Keratinocyte (primary cell): ENCODE measurements around the gene CTRB1. TPM values are rescaled to one million over a fixed set of nuclear protein-coding genes. Genes with fewer than 3 reads are reported as not detected.
"Not testable (repeated sequence)": the region's sequence is repeated elsewhere in the genome, so short reads cannot be mapped to it uniquely, and the experiment has no call there.

ENCODE experiments used
- DNase-seq: peaks from one replicate; pipeline ENCODE4 v3.0.0-alpha.2; 2011; ENCODE audit warnings: low read depth, missing footprints, low spot score
- FAIRE-seq: peaks from 2 replicates; lab custom pipeline; 2011; peaks lifted over from hg19 to GRCh38; lab: Jason Lieb, UNC
- H2AFZ ChIP-seq: 2 replicates; pipeline ENCODE4 v1.6.0; 2012; ENCODE audit warnings: low read length, control low read depth, inconsistent platforms; ENCODE audit not compliant: control insufficient read depth
- H3K27ac ChIP-seq: 2 replicates; pipeline ENCODE4 v1.5.1; 2011; ENCODE audit warnings: low read length; ENCODE audit not compliant: control insufficient read depth, insufficient read depth
- H3K27me3 ChIP-seq: 3 replicates; pipeline ENCODE4 v1.6.0; 2011; ENCODE audit warnings: low read length; ENCODE audit not compliant: control insufficient read depth, insufficient read depth; ENCODE audit errors: extremely low read depth
- H3K36me3 ChIP-seq, 2 experiments: 2 replicates in 1 of 2; 3 replicates in 1 of 2; pipeline ENCODE4 v1.5.1; 2011; ENCODE audit warnings: low read length in 2 of 2, mild to moderate bottlenecking in 1 of 2; ENCODE audit not compliant: control insufficient read depth in 2 of 2, insufficient read depth in 2 of 2; ENCODE audit errors: extremely low read depth in 1 of 2
- H3K4me1 ChIP-seq: 3 replicates; pipeline ENCODE4 v1.5.1; 2011; ENCODE audit warnings: low read length; ENCODE audit not compliant: control insufficient read depth, insufficient read depth; ENCODE audit errors: extremely low read depth
- H3K4me2 ChIP-seq: 3 replicates; pipeline ENCODE4 v1.6.0; 2011; ENCODE audit warnings: low read depth, low read length; ENCODE audit not compliant: control insufficient read depth, insufficient read depth; ENCODE audit errors: extremely low read depth
- H3K4me3 ChIP-seq, 3 experiments: fragments of 200-600 bp in 1 of 3; sonication (generic) in 1 of 3; 2 replicates in 2 of 3; 3 replicates in 1 of 3; pipeline ENCODE4 v1.5.1; 2011 to 2016; ENCODE audit warnings: low read length in 3 of 3, mild to moderate bottlenecking in 3 of 3, control low read depth in 2 of 3, inconsistent platforms in 1 of 3, low read depth in 1 of 3, mixed read lengths in 1 of 3, mixed run types in 1 of 3, moderate library complexity in 1 of 3; ENCODE audit not compliant: control insufficient read depth in 2 of 3, insufficient read depth in 2 of 3; ENCODE audit errors: extremely low read depth in 1 of 3
- H3K79me2 ChIP-seq: 2 replicates; pipeline ENCODE4 v1.6.0; 2012; ENCODE audit warnings: low read length; ENCODE audit not compliant: control insufficient read depth, insufficient read depth
- H3K9ac ChIP-seq: 3 replicates; pipeline ENCODE4 v1.6.0; 2011; ENCODE audit warnings: low read length; ENCODE audit not compliant: control insufficient read depth, insufficient read depth; ENCODE audit errors: extremely low read depth
- H3K9me1 ChIP-seq: 3 replicates; pipeline ENCODE4 v1.6.0; 2011; ENCODE audit warnings: low read length; ENCODE audit not compliant: control insufficient read depth, insufficient read depth; ENCODE audit errors: extremely low read depth
- H3K9me3 ChIP-seq: 2 replicates; pipeline ENCODE4 v1.5.1; 2012; ENCODE audit warnings: low read depth, low read length; ENCODE audit not compliant: control insufficient read depth
- H4K20me1 ChIP-seq: 3 replicates; pipeline ENCODE4 v1.6.0; 2011; ENCODE audit warnings: low read length; ENCODE audit not compliant: control insufficient read depth, insufficient read depth; ENCODE audit errors: extremely low read depth
- EZH2 ChIP-seq: IDR thresholded peaks from one replicate; pipeline ENCODE4 v1.6.1; 2012; ENCODE audit warnings: inconsistent platforms, mild to moderate bottlenecking, low read length, moderate library complexity
- dilution Hi-C: fragments of 300-500 bp; cut with MboI; formaldehyde crosslinking; loops from one replicate; pipeline ENCODE4 v1.7.0; 2020; ENCODE audit warnings: low sequenced_read_pairs; ENCODE audit not compliant: extremely low pct_ligation_motif_present
- polyA plus RNA-seq, 5 experiments: library from polyadenylated mRNA; depleted of rRNA in 3 of 5; stranded (reverse) in 3 of 5; stranded (forward) in 1 of 5; unstranded in 1 of 5; fragments of >200 nt; gene quantifications; 1 replicate in 1 of 5; 2 replicates in 3 of 5; 3 replicates in 1 of 5; pipeline versions ENCODE4 v1.2.1 to v1.2.3, GENCODE V29; 2011 to 2012; ENCODE audit warnings: missing spikeins in 2 of 5, low read depth in 1 of 5, low replicate concordance in 1 of 5
- TF ChIP-seq, protein P1 (sequence below), 3 experiments: IDR thresholded peaks in 1 of 3; conservative IDR thresholded peaks in 1 of 3; optimal IDR thresholded peaks in 1 of 3; 2 replicates in 2 of 3; 3 replicates in 1 of 3; pipeline versions ENCODE3 to v1.5.1; 2011; ENCODE audit warnings: low read length in 3 of 3, mild to moderate bottlenecking in 3 of 3, moderate library complexity in 2 of 3, control low read depth in 1 of 3, inconsistent platforms in 1 of 3; ENCODE audit not compliant: insufficient read depth in 2 of 3; ENCODE audit errors: extremely low read depth in 1 of 3

CTRB1 gene
- polyA plus RNA-seq, 1 donor (not counting 4 experiments of a cell fraction or from before 2014, with no cell fraction given), result not detected

DNA sequence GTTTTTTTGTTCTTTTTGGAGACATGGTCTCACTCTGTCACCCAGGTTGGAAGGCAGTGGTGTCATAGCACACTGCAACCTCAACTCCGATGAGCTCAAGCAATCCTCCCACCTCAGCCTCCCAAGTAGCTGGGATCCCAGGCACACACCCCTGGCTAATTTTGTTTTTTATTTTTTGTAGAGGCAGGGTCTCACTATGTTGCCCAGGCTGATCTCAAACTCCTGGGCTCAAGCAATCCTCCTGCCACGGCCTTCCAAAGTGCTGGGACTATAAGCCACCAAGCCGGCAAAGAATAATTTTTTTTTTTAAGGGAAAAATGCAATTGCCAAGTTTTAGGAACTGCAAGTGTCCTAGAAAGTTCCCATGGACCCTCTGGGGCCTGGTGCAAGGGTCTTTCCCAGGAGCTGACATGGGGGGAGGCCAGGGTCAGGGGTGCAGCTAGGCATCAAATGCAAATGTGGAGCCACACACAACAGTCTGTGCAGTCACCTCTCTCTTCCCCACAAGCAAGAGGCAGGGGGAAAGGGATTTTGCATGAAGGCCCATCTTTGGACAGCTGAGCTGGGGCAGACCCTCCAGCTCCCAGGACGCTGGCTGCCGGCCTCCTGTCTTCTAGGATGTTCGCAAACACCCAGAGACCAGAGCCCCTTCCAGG lies 52.8 kb downstream of the CTRB1 start:
- TF ChIP-seq EZH2, result no peak
- TF ChIP-seq, protein P1, sequence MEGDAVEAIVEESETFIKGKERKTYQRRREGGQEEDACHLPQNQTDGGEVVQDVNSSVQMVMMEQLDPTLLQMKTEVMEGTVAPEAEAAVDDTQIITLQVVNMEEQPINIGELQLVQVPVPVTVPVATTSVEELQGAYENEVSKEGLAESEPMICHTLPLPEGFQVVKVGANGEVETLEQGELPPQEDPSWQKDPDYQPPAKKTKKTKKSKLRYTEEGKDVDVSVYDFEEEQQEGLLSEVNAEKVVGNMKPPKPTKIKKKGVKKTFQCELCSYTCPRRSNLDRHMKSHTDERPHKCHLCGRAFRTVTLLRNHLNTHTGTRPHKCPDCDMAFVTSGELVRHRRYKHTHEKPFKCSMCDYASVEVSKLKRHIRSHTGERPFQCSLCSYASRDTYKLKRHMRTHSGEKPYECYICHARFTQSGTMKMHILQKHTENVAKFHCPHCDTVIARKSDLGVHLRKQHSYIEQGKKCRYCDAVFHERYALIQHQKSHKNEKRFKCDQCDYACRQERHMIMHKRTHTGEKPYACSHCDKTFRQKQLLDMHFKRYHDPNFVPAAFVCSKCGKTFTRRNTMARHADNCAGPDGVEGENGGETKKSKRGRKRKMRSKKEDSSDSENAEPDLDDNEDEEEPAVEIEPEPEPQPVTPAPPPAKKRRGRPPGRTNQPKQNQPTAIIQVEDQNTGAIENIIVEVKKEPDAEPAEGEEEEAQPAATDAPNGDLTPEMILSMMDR (optimal IDR thresholded peaks at IDR 0.05 in 1 of 3, IDR thresholded peaks at IDR 0.05 in 1 of 3, conservative IDR thresholded peaks at IDR 0.05 in 1 of 3; ENCODE audit: extremely low read depth in 1 of 3, insufficient read depth in 2 of 3, low read length in 3 of 3), result no peak
- peaks cover under 1% of the 10 kb centered on the region for H3K79me2 ChIP-seq
- FAIRE-seq (no peak), DNase-seq (no peak)
- H3K4me1 ChIP-seq, result peaks cover 26% of the 10 kb centered on the region
- no peak overlapping the region for H3K27ac ChIP-seq
- no peaks in the 10 kb centered on the region for H3K36me3 ChIP-seq
- no peak overlapping the region for H2AFZ ChIP-seq
- no peaks in the 10 kb centered on the region for H3K9me3 ChIP-seq
- dilution Hi-C loops, result no loop called here
- H3K4me3 ChIP-seq, result no peak overlapping the region
- no peaks in the 10 kb centered on the region for H3K27me3 ChIP-seq
- H4K20me1 ChIP-seq, result no peaks in the 10 kb centered on the region
- H3K4me2 ChIP-seq, result no peak overlapping the region
- no peak overlapping the region for H3K9ac ChIP-seq
- H3K9me1 ChIP-seq, result no peaks in the 10 kb centered on the region

DNA sequence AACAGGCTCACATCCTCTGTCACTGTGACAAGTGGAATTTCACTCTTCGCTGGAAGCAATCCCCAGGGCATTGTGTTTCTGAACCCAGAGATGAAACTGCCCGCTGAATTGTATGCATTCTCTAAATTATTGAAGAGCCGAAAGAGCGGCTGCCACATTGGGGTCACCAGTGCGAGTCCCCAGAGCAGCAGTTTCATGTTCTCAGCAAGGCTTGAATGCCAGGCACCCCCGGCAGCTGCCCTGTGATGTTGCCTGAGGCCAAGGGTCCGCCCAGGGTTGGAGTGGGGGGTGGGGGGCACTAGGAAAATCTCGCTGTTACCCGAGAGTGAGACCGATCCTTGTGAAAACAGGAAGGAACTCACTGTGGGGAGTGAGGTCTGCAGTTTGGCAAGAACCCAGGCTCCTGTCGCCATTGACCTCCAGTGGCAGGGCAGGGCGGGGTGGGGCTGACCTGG lies 53.3 kb downstream of the CTRB1 start:
- no peaks in the 10 kb centered on the region for H3K9me3 ChIP-seq
- H3K4me1 ChIP-seq, result peaks cover 21% of the 10 kb centered on the region
- DNase-seq (no peak), FAIRE-seq (no peak)
- H3K9me1 ChIP-seq, result no peaks in the 10 kb centered on the region
- H3K4me3 ChIP-seq, result no peak overlapping the region
- H2AFZ ChIP-seq, result no peak overlapping the region
- no peak for TF ChIP-seq EZH2
- TF ChIP-seq, protein P1 (optimal IDR thresholded peaks at IDR 0.05 in 1 of 3, IDR thresholded peaks at IDR 0.05 in 1 of 3, conservative IDR thresholded peaks at IDR 0.05 in 1 of 3; ENCODE audit: extremely low read depth in 1 of 3, insufficient read depth in 2 of 3, low read length in 3 of 3), result no peak
- H4K20me1 ChIP-seq, result no peaks in the 10 kb centered on the region
- no peaks in the 10 kb centered on the region for H3K79me2 ChIP-seq
- no peak overlapping the region for H3K27ac ChIP-seq
- no peaks in the 10 kb centered on the region for H3K27me3 ChIP-seq
- H3K36me3 ChIP-seq, result no peaks in the 10 kb centered on the region
- H3K4me2 ChIP-seq, result no peak overlapping the region
- dilution Hi-C loops, result no loop called here
- no peak overlapping the region for H3K9ac ChIP-seq

DNA sequence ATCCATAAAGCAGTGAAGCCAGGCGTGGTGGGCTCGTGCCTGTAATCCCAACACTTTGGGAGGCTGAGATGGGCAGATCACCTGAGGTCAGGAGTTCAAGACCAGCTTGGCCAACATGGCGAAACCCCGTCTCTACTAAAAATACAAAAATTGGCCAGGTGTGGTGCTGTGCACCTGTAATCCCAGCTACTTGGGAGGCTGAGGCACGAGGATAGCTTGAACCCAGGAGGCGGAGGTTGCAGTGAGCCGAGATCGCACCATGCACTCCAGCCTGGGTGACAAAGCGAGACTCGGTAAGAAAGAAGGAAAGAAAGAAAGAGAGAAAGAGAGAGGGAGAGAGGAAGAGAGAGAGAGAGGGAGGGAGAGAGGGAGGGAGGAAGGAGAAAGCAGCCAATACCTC lies 53.8 kb downstream of the CTRB1 start:
- dilution Hi-C loops, H3K9me1 ChIP-seq, H3K27me3 ChIP-seq, H2AFZ ChIP-seq, FAIRE-seq, DNase-seq, H3K36me3 ChIP-seq, H3K4me3 ChIP-seq, H3K4me2 ChIP-seq, H4K20me1 ChIP-seq, H3K79me2 ChIP-seq, H3K9ac ChIP-seq, H3K27ac ChIP-seq, H3K9me3 ChIP-seq: not testable (repeated sequence)
- peaks cover 17% of the 10 kb centered on the region for H3K4me1 ChIP-seq
